Activated naive CD8-positive, alpha-beta T cell treated with anti-CD3 and anti-CD28 coated beads for 36 hours (primary cell): ENCODE measurements around the gene LRP1B. TPM values are rescaled to one million over a fixed set of nuclear protein-coding genes. Genes with fewer than 3 reads are reported as not detected.

Source experiments
- DNase-seq: peaks from one replicate; pipeline ENCODE4 v3.0.0; 2021
- H3K27ac Mint-ChIP-seq: one replicate; pipeline ENCODE4 v1.8.0; 2022; ENCODE audit warnings: mild to moderate bottlenecking, moderate library complexity, mixed read lengths
- H3K27me3 Mint-ChIP-seq: one replicate; pipeline ENCODE4 v1.8.0; 2022; ENCODE audit warnings: mild to moderate bottlenecking, mixed read lengths
- H3K36me3 Mint-ChIP-seq: one replicate; pipeline ENCODE4 v1.8.0; 2021; ENCODE audit warnings: mild to moderate bottlenecking, mixed read lengths
- H3K4me1 Mint-ChIP-seq: one replicate; pipeline ENCODE4 v1.8.0; 2021; ENCODE audit warnings: mixed read lengths
- H3K4me3 Mint-ChIP-seq: one replicate; pipeline ENCODE4 v1.8.0; 2022; ENCODE audit warnings: mild to moderate bottlenecking, moderate library complexity, mixed read lengths
- H3K9me3 Mint-ChIP-seq: one replicate; pipeline ENCODE4 v1.8.0; 2022; ENCODE audit warnings: mixed read lengths
- total RNA-seq, 2 experiments: library from RNA; stranded (reverse); gene quantifications; one replicate each; pipeline ENCODE4 v1.2.3, GENCODE V29; 2021

LRP1B gene
- total RNA-seq, 2 experiments from 2014 or later = not detected

DNA sequence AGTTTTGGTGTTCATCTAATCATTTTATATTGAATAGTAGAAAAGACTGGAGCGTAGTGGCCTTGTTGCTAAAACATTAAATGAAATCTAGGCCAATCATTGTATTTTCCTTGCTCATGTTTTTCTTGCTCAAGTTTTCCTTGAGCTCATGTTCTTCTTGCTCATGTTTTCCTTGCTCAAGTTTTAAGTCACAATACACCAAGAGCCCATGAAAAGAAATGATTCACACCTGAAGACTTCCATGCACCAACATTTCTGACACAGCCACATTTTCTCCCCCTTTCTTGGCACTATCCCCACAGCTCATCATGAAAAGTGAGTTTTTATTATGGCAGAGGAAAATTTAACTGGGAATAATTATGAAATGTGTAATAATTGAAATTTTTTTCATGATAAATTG is 92.0 kb downstream of the LRP1B start:
- peaks cover 7% of the 10 kb centered on the region for H3K9me3 Mint-ChIP-seq
- H3K4me3 Mint-ChIP-seq = no peak overlapping the region
- no peak overlapping the region for H3K27ac Mint-ChIP-seq
- H3K36me3 Mint-ChIP-seq = no peaks in the 10 kb centered on the region
- H3K27me3 Mint-ChIP-seq = no peaks in the 10 kb centered on the region
- no peak for DNase-seq
- no peaks in the 10 kb centered on the region for H3K4me1 Mint-ChIP-seq

DNA sequence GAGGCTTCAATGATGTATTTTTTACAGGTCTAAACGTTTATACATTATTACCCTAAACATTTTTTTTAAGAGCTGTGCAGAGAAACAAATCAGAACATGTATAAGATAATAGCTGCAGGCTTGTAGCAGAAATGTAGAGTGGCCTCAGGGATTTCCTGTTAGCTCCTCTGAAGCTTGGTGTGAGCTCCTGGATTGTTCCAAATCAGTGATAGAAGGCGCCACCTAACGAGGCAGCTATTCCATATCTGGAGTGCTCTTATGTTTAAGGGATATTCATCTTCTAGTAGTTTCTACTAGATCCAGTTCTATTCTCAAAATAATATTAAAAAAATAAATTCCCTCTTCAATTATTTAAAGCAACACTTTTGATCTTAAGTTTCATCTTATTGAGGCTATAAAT is 93.1 kb downstream of the LRP1B start:
- no peaks in the 10 kb centered on the region for H3K27me3 Mint-ChIP-seq
- no peaks in the 10 kb centered on the region for H3K4me1 Mint-ChIP-seq

GRCh38 chr2:142037066-142037465 is 93.8 kb downstream of the LRP1B start:
- Mint-ChIP-seq H3K36me3 (no peaks in the 10 kb centered on the region), H3K9me3 (peaks cover 6% of the 10 kb centered on the region), H3K4me1 (no peaks in the 10 kb centered on the region), H3K27ac (no peak overlapping the region), H3K4me3 (no peak overlapping the region), H3K27me3 (no peaks in the 10 kb centered on the region)
- no peak for DNase-seq

More for the DNA sequence above, 93.1 kb downstream of the LRP1B start:
- H3K27ac Mint-ChIP-seq = no peak overlapping the region
- peaks cover 7% of the 10 kb centered on the region for H3K9me3 Mint-ChIP-seq
- H3K4me3 Mint-ChIP-seq = no peak overlapping the region
- no peaks in the 10 kb centered on the region for H3K36me3 Mint-ChIP-seq
- DNase-seq = no peak

DNA sequence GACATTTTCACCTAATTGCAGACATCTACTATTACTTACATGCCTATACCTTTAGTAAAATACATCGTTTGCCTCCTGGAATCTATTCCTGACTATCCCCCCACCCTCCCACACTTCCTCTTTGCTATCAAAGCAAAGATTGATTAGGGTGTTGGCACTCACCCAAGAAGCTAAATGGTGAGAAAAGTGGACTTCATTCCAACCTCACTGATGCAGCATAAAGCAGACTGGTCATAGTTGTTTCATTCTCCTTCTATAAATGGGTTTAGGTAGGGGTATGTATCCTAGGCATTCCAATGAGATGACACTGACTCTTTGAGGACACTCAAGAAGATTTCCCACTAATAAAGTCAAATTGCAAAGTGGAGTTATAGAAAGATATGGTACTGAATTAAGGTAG is 97.4 kb downstream of the LRP1B start:
- no peaks in the 10 kb centered on the region for H3K4me1 Mint-ChIP-seq
- H3K27me3 Mint-ChIP-seq = no peaks in the 10 kb centered on the region
- H3K27ac Mint-ChIP-seq = no peak overlapping the region
- H3K4me3 Mint-ChIP-seq = no peak overlapping the region
- DNase-seq = no peak
- peaks cover 4% of the 10 kb centered on the region for H3K9me3 Mint-ChIP-seq
- no peaks in the 10 kb centered on the region for H3K36me3 Mint-ChIP-seq

DNA sequence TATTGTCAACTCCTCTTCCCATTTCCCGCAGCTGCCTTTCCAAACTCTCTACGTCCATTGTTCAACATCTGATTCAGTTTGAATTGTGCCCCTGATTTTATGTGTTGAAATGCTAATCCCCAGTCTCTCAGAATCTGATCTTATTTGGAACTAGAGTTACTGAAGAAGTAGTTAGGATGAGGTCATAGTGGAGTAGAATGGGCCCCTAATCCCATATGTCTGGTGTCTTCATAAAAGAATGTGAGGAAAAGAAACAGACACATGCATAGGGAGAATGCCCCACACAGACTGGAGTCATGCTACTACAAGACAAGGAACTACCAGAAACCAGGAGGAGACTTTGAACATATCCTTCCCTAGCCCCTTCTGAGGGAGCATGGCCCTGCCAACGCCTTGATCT is 99.2 kb downstream of the LRP1B start:
- Mint-ChIP-seq H3K36me3 (no peaks in the 10 kb centered on the region), H3K9me3 (peaks cover 3% of the 10 kb centered on the region), H3K4me3 (no peak overlapping the region), H3K4me1 (no peaks in the 10 kb centered on the region), H3K27ac (no peak overlapping the region), H3K27me3 (no peaks in the 10 kb centered on the region)
- no peak for DNase-seq

GRCh38 chr2:142030735-142031134 is 100.1 kb downstream of the LRP1B start:
- no peaks in the 10 kb centered on the region for H3K9me3 Mint-ChIP-seq
- no peak overlapping the region for H3K27ac Mint-ChIP-seq
- H3K4me3 Mint-ChIP-seq = no peak overlapping the region
- H3K27me3 Mint-ChIP-seq = no peaks in the 10 kb centered on the region
- H3K36me3 Mint-ChIP-seq = no peaks in the 10 kb centered on the region
- no peaks in the 10 kb centered on the region for H3K4me1 Mint-ChIP-seq
- DNase-seq = no peak

DNA sequence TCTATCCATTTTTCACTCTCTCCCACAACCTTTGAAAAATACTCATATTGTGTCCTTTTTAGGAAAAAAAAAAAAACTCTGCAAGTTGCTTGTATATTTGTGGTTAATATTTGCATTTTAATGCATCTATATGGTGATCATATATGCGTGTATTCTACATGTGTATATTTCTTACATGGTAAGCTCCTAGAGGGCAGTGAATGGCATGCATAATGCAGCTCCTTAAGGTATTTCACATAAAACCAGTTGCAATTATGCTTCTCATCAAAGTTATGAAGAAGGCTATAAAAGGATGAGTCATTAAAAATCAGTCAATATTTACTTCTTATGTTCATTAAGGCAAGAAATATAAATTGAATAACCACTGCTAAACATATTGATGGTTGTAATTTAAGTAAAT is 100.8 kb downstream of the LRP1B start:
- Mint-ChIP-seq H3K4me1 (no peaks in the 10 kb centered on the region), H3K27ac (no peak overlapping the region), H3K4me3 (no peak overlapping the region), H3K9me3 (no peaks in the 10 kb centered on the region), H3K27me3 (no peaks in the 10 kb centered on the region), H3K36me3 (no peaks in the 10 kb centered on the region)
- DNase-seq = no peak

GRCh38 chr2:142025394-142025793 is 105.4 kb downstream of the LRP1B start:
- Mint-ChIP-seq H3K27ac (no peak overlapping the region), H3K4me1 (no peaks in the 10 kb centered on the region), H3K36me3 (no peaks in the 10 kb centered on the region), H3K27me3 (no peaks in the 10 kb centered on the region), H3K4me3 (no peak overlapping the region), H3K9me3 (no peaks in the 10 kb centered on the region)
- DNase-seq = no peak

GRCh38 chr2:142020368-142020767 is 110.4 kb downstream of the LRP1B start:
- no peak overlapping the region for H3K4me3 Mint-ChIP-seq
- no peaks in the 10 kb centered on the region for H3K36me3 Mint-ChIP-seq
- no peaks in the 10 kb centered on the region for H3K27me3 Mint-ChIP-seq
- no peak overlapping the region for H3K27ac Mint-ChIP-seq
- DNase-seq = no peak
- H3K4me1 Mint-ChIP-seq = no peaks in the 10 kb centered on the region
- no peaks in the 10 kb centered on the region for H3K9me3 Mint-ChIP-seq

- no peak for DNase-seq
- H3K4me3 Mint-ChIP-seq = no peak overlapping the region
- H3K36me3 Mint-ChIP-seq = no peaks in the 10 kb centered on the region
- no peaks in the 10 kb centered on the region for H3K27me3 Mint-ChIP-seq
- H3K27ac Mint-ChIP-seq = no peak overlapping the region
- no peaks in the 10 kb centered on the region for H3K9me3 Mint-ChIP-seq
- no peaks in the 10 kb centered on the region for H3K4me1 Mint-ChIP-seq
These were observed 116.3 kb downstream of the LRP1B start for GRCh38 chr2:142014536-142014935.

- no peak for DNase-seq
- Mint-ChIP-seq H3K9me3 (no peaks in the 10 kb centered on the region), H3K4me1 (no peaks in the 10 kb centered on the region), H3K27me3 (no peaks in the 10 kb centered on the region), H3K4me3 (no peak overlapping the region), H3K36me3 (no peaks in the 10 kb centered on the region), H3K27ac (no peak overlapping the region)
These were observed 118.0 kb downstream of the LRP1B start for GRCh38 chr2:142012797-142013196.

DNA sequence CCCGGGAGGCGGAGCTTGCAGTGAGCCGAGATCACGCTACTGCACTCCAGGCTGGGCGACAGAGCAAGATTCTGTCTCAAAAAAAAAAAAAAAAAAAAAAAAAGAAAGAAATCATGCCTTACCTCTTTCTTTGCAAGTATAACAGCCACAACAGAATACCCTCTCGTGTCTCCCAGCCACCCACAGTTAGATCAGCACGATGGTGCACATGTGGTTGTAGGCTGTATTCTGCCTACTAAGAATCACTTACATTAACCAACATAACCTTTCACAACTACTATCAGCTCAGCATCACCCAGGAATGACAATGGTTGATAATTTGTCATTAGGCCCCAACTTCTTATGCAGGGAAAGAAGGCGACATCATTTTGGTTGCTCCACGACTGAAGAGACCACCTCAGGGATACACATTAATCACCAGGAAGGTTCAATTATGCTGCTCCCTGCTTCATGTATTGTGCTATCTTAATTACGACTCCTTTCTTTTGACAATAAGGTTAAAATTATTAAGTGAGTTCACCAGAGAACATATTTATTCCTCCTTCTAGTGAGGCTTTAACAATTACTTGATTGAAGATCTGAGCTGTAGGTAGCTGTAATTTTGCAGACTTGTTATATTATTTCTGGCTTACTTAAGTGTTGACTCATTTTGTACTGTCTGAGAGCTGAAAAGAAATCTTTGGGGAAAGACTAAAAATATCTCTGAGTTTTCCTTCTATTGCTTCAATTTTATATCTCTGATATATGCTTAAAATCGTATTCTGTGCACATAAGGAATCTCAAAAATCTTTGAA is 120.1 kb downstream of the LRP1B start:
- no peaks in the 10 kb centered on the region for H3K4me1 Mint-ChIP-seq
- no peaks in the 10 kb centered on the region for H3K9me3 Mint-ChIP-seq
- no peak overlapping the region for H3K27ac Mint-ChIP-seq
- no peaks in the 10 kb centered on the region for H3K27me3 Mint-ChIP-seq
- no peaks in the 10 kb centered on the region for H3K36me3 Mint-ChIP-seq
- H3K4me3 Mint-ChIP-seq = no peak overlapping the region
- DNase-seq = no peak

DNA sequence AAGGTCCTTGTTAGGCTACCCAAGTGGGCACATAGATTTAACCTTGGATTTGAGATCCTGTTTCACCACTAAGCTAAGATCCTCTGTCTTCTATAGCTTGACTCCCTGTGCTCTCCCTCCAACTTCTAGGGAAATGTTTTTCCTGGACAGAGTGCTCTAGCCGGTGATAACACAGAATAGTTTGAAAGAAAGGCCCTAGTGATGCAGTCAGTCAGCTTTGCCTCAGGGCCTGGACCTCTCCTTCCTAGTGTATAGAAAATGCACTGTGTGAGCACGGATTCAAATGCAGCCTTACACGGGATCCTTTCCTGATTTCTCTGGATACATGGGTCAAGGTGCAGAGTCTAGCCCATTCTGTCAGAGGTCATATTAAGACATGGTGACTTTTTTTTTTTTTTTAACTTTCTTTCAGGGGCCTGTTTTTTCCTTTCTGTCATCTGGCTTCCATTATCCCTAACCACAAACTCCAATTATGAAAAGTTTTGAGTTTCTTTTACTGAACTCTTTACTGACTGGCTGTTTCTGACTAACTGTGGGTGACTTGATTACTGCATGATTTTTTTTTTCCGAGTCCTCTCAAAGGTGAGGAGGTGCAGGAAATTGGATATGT is 122.6 kb downstream of the LRP1B start:
- no peak for DNase-seq
- H3K4me1 Mint-ChIP-seq = no peaks in the 10 kb centered on the region
- H3K27ac Mint-ChIP-seq = no peak overlapping the region
- no peak overlapping the region for H3K4me3 Mint-ChIP-seq
- H3K27me3 Mint-ChIP-seq = no peaks in the 10 kb centered on the region
- no peaks in the 10 kb centered on the region for H3K36me3 Mint-ChIP-seq
- H3K9me3 Mint-ChIP-seq = no peaks in the 10 kb centered on the region

DNA sequence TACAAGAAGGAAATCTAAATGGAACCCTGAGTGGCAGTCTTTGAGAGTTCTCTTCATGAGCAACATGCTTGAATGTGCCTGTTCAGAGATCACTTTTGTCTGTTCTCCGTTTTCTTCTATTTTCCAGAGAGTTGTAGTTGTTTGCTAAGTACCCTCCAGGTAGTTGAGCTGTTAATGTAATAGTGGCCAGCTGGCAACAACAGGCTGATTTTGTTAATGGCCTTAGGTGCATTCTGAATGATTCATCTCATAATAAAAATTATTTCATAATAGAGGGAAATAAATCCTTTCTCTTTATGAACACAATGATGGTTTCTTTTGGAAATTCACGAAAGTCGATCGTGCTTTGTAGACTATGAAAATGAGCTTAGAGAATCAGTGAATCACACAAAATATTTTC is 136.8 kb downstream of the LRP1B start:
- no peaks in the 10 kb centered on the region for H3K4me1 Mint-ChIP-seq
- DNase-seq = no peak
- H3K36me3 Mint-ChIP-seq = no peaks in the 10 kb centered on the region
- H3K4me3 Mint-ChIP-seq = no peak overlapping the region
- H3K9me3 Mint-ChIP-seq = peaks cover 2% of the 10 kb centered on the region
- H3K27ac Mint-ChIP-seq = no peak overlapping the region
- H3K27me3 Mint-ChIP-seq = no peaks in the 10 kb centered on the region

DNA sequence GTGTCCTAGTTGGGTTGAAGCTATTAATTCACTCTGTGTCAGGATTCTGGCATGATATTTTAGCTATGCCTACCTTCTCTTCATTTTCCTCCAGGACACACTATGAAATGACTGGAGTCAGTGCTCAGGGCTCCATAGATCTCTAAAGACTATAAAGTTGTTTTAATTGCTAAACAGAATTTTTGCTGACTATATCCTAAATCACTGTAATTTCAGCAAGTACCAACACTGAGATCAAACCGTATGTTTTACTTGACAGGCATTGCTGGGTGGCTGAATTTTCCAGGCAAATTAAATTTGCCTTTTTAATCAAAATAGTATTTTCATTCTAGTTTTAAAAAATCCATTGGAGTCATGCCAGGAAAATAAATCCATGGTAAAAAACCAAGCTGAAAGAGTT is 138.1 kb downstream of the LRP1B start:
- Mint-ChIP-seq H3K36me3 (no peaks in the 10 kb centered on the region), H3K27ac (no peak overlapping the region)

DNA sequence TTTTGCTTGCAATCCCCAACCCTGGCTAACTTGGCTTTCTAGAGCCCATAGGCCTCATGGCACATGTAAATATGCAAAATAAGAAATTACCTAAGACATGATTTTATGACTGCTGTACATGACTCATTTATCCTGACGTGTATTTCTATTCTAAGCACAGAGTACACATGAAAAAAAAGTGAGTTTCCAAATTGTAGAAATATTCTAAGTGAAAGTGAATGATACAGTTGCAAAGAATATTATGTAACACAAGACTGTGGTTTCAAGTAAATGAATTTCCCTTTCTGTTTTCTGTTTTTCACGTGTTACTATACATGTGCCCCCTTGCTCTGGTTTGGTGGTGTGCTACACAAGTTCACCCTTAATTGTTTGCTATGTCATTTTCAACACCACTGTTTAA is 162.4 kb downstream of the LRP1B start:
- no peak overlapping the region for H3K27ac Mint-ChIP-seq
- no peaks in the 10 kb centered on the region for H3K36me3 Mint-ChIP-seq
- H3K27me3 Mint-ChIP-seq = no peaks in the 10 kb centered on the region
- H3K4me1 Mint-ChIP-seq = no peaks in the 10 kb centered on the region
- no peak overlapping the region for H3K4me3 Mint-ChIP-seq
- DNase-seq = no peak
- H3K9me3 Mint-ChIP-seq = peaks cover 5% of the 10 kb centered on the region

More for the DNA sequence above, 138.1 kb downstream of the LRP1B start:
- peaks cover 2% of the 10 kb centered on the region for H3K9me3 Mint-ChIP-seq
- H3K4me1 Mint-ChIP-seq = no peaks in the 10 kb centered on the region
- no peak overlapping the region for H3K4me3 Mint-ChIP-seq
- DNase-seq = no peak
- H3K27me3 Mint-ChIP-seq = no peaks in the 10 kb centered on the region
